ENCODE data around the gene RB1. TPM values are rescaled to one million over a fixed set of nuclear protein-coding genes. Genes with fewer than 3 reads are reported as not detected.
A peak's percentile ranks its signal among the peaks of the same experiment; 100 is the strongest.

Gene RB1
- polyA plus RNA-seq, 3 donors = 18.4 to 38.8 (median 29.9) TPM

GRCh38 chr13:48344264-48344663, 40.7 kb downstream of the RB1 start:
- Histone ChIP-seq H3K4me3 (replicated peaks in 1 of 3; ENCODE audit: low read depth in 2 of 3, low read length in 3 of 3) (no peak overlapping the region), H3K79me2 (ENCODE audit: insufficient read depth, low read length) (peaks cover 4% of the 10 kb centered on the region), H3K4me1 (ENCODE audit: control insufficient read depth in 1 of 2, insufficient read depth in 2 of 2, low read length in 2 of 2) (no peaks in the 10 kb centered on the region), H3K9ac (ENCODE audit: insufficient read depth, low read length, poor library complexity, severe bottlenecking) (no peak overlapping the region), H3K9me3 (replicated peaks in 1 of 2; ENCODE audit: control insufficient read depth in 1 of 2, insufficient read depth in 1 of 2, low read length in 2 of 2) (peaks cover 0 to 3% of the 10 kb centered on the region in 2 donors), H3K36me3 (replicated peaks in 1 of 2; ENCODE audit: control insufficient read depth in 1 of 2, insufficient read depth in 2 of 2, low read length in 2 of 2) (peaks cover 24 to 60% of the 10 kb centered on the region in 2 donors), H3K27me3 (ENCODE audit: control insufficient read depth in 2 of 2, insufficient read depth in 2 of 2, low read length in 2 of 2) (no peaks in the 10 kb centered on the region), H3K27ac (ENCODE audit: low read depth in 1 of 2, low read length in 2 of 2) (no peak overlapping the region), H4K20me1 (ENCODE audit: insufficient read depth, low read length) (no peaks in the 10 kb centered on the region), H3K4me2 (replicated peaks; ENCODE audit: extremely low read depth, low read length, poor library complexity, severe bottlenecking) (no peak overlapping the region), H2AFZ (ENCODE audit: insufficient read depth, low read depth, low read length, poor library complexity, severe bottlenecking) (no peak overlapping the region)
- 94% methylated on average over 2 of the region's 2 CpGs for WGBS (ENCODE audit: insufficient coverage)
- no peak for DNase-seq
- Mint-ChIP-seq H3K27me3 (ENCODE audit: low read depth in 3 of 3) (no peaks in the 10 kb centered on the region), H3K4me3 (no peak overlapping the region), H3K36me3 (peaks cover 35 to 42% of the 10 kb centered on the region in 2 donors), H3K9me3 (peaks cover under 1 to 5% (median 2%) of the 10 kb centered on the region in 7 donors), H3K27ac (peak overlapping the region in 3 of 7 donors; percentile 14 to 77 (median 19)), H3K4me1 (peaks cover 2% of the 10 kb centered on the region)
- intact Hi-C loops (cut with micrococcal nuclease) = no loop called here
- TF ChIP-seq CTCF (IDR thresholded peaks at IDR 0.05) = no peak

GRCh38 chr13:48346583-48346982, 43.0 kb downstream of the RB1 start:
- H3K36me3 ChIP-seq (replicated peaks in 1 of 2; ENCODE audit: control insufficient read depth in 1 of 2, insufficient read depth in 2 of 2, low read length in 2 of 2) = peaks cover 33 to 84% of the 10 kb centered on the region in 2 donors
- no peaks in the 10 kb centered on the region for H3K27me3 ChIP-seq (ENCODE audit: control insufficient read depth in 2 of 2, insufficient read depth in 2 of 2, low read length in 2 of 2)
- peaks cover 55 to 61% of the 10 kb centered on the region in 2 donors for H3K36me3 Mint-ChIP-seq

More at GRCh38 chr13:48346583-48346982, 43.0 kb downstream of the RB1 start:
- no peak overlapping the region for H3K9ac ChIP-seq (ENCODE audit: insufficient read depth, low read length, poor library complexity, severe bottlenecking)
- H3K4me1 Mint-ChIP-seq = peaks cover 2% of the 10 kb centered on the region
- WGBS (ENCODE audit: insufficient coverage) = no CpG with 5 or more reads among the region's 1 CpG
- H2AFZ ChIP-seq (ENCODE audit: insufficient read depth, low read depth, low read length, poor library complexity, severe bottlenecking) = no peak overlapping the region
- no peak overlapping the region for H3K27ac Mint-ChIP-seq
- H3K4me2 ChIP-seq (replicated peaks; ENCODE audit: extremely low read depth, low read length, poor library complexity, severe bottlenecking) = no peak overlapping the region
- H3K4me1 ChIP-seq (ENCODE audit: control insufficient read depth in 1 of 2, insufficient read depth in 2 of 2, low read length in 2 of 2) = no peaks in the 10 kb centered on the region
- H3K27ac ChIP-seq (ENCODE audit: low read depth in 1 of 2, low read length in 2 of 2) = no peak overlapping the region
- peaks cover 3 to 13% (median 9%) of the 10 kb centered on the region in 7 donors for H3K9me3 Mint-ChIP-seq
- intact Hi-C loops (cut with micrococcal nuclease) = no loop called here
- H3K79me2 ChIP-seq (ENCODE audit: insufficient read depth, low read length) = peaks cover 4% of the 10 kb centered on the region
- DNase-seq = no peak
- peaks cover 0 to 1% (median 0%) of the 10 kb centered on the region in 3 donors for H3K27me3 Mint-ChIP-seq (ENCODE audit: low read depth in 3 of 3)
- H3K4me3 ChIP-seq (replicated peaks in 1 of 3; ENCODE audit: low read depth in 2 of 3, low read length in 3 of 3) = no peak overlapping the region
- no peaks in the 10 kb centered on the region for H4K20me1 ChIP-seq (ENCODE audit: insufficient read depth, low read length)
- H3K9me3 ChIP-seq (replicated peaks in 1 of 2; ENCODE audit: control insufficient read depth in 1 of 2, insufficient read depth in 1 of 2, low read length in 2 of 2) = peaks cover 0 to 3% of the 10 kb centered on the region in 2 donors
- no peak overlapping the region for H3K4me3 Mint-ChIP-seq
- TF ChIP-seq CTCF (IDR thresholded peaks at IDR 0.05) = no peak
